ENCODE measurements around the gene LZTS2.

LZTS2 gene

DNA sequence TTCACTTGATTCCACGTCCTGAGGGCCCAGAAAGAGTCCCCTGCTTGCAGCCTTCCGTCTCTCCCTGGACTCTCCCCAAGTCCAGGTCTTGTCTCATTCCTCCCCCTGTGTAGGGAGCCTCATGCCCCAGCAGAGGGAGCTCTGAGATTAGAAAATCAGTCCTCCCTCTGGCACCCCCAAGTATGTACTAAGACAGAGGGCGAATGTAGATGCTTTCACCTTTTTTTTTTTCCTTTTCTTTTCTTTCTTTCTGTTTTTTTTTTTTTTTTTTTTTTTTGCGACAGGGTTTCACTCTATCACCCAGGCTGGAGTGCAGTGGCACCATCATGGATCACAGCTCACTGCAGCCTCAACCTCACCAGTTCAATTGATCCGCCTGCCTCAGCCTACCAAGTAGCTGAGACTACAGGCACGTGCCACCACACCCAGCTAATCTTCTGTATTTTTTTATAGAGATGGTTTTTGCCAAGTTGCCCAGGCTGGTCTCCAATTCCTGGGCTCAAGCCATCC lies 41.7 kb downstream of the LZTS2 start (continued):
- TF ChIP-seq, protein P1, sequence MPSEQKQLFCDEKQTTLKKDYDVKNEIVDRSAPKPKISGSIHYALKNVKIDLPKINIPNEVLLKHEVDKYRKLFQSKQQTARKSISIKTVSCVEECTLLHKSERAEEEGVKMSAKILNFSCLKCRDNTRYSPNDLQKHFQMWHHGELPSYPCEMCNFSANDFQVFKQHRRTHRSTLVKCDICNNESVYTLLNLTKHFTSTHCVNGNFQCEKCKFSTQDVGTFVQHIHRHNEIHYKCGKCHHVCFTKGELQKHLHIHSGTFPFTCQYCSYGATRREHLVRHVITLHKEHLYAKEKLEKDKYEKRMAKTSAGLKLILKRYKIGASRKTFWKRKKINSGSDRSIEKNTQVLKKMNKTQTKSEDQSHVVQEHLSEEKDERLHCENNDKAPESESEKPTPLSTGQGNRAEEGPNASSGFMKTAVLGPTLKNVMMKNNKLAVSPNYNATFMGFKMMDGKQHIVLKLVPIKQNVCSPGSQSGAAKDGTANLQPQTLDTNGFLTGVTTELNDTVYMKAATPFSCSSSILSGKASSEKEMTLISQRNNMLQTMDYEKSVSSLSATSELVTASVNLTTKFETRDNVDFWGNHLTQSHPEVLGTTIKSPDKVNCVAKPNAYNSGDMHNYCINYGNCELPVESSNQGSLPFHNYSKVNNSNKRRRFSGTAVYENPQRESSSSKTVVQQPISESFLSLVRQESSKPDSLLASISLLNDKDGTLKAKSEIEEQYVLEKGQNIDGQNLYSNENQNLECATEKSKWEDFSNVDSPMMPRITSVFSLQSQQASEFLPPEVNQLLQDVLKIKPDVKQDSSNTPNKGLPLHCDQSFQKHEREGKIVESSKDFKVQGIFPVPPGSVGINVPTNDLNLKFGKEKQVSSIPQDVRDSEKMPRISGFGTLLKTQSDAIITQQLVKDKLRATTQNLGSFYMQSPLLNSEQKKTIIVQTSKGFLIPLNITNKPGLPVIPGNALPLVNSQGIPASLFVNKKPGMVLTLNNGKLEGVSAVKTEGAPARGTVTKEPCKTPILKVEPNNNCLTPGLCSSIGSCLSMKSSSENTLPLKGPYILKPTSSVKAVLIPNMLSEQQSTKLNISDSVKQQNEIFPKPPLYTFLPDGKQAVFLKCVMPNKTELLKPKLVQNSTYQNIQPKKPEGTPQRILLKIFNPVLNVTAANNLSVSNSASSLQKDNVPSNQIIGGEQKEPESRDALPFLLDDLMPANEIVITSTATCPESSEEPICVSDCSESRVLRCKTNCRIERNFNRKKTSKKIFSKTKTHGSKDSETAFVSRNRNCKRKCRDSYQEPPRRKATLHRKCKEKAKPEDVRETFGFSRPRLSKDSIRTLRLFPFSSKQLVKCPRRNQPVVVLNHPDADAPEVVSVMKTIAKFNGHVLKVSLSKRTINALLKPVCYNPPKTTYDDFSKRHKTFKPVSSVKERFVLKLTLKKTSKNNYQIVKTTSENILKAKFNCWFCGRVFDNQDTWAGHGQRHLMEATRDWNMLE (tag by site-specific recombination; conservative IDR thresholded peaks at IDR 0.05; ENCODE audit: low read depth), result no peak
- TF ChIP-seq ZNF211 (tag by site-specific recombination; IDR thresholded peaks at IDR 0.05; ENCODE audit: low read depth) (no peak), ZNF677 (tag by site-specific recombination; IDR thresholded peaks at IDR 0.05) (no peak), ZNF501 (tag by site-specific recombination; IDR thresholded peaks at IDR 0.05) (no peak), REPIN1 (tag by site-specific recombination; IDR thresholded peaks at IDR 0.05; ENCODE audit: low read depth) (no peak), ZNF548 (tag by site-specific recombination; IDR thresholded peaks at IDR 0.05) (no peak), ZNF707 (tag by site-specific recombination; IDR thresholded peaks at IDR 0.05) (no peak), ZFHX2 (tag by site-specific recombination; conservative IDR thresholded peaks at IDR 0.05) (no peak), ZNF776 (tag by site-specific recombination; IDR thresholded peaks at IDR 0.05; ENCODE audit: borderline replicate concordance) (no peak), ZNF311 (tag by site-specific recombination; IDR thresholded peaks at IDR 0.05; ENCODE audit: borderline replicate concordance) (no peak), ZNF391 (tag by site-specific recombination; IDR thresholded peaks at IDR 0.05; ENCODE audit: borderline replicate concordance, low read depth) (no peak), ZNF510 (tag by site-specific recombination; IDR thresholded peaks at IDR 0.05; ENCODE audit: insufficient replicate concordance) (no peak), ZEB2 (tag by site-specific recombination; IDR thresholded peaks at IDR 0.05) (peak; percentile 53; the same call in 1 of the 2 replicates), ZNF174 (tag by site-specific recombination; IDR thresholded peaks at IDR 0.05) (no peak), SCRT2 (tag by site-specific recombination; IDR thresholded peaks at IDR 0.05) (no peak), ZNF514 (tag by site-specific recombination; IDR thresholded peaks at IDR 0.05) (no peak), WT1 (tag by site-specific recombination; IDR thresholded peaks at IDR 0.05) (no peak)
- TF ChIP-seq, protein P2, sequence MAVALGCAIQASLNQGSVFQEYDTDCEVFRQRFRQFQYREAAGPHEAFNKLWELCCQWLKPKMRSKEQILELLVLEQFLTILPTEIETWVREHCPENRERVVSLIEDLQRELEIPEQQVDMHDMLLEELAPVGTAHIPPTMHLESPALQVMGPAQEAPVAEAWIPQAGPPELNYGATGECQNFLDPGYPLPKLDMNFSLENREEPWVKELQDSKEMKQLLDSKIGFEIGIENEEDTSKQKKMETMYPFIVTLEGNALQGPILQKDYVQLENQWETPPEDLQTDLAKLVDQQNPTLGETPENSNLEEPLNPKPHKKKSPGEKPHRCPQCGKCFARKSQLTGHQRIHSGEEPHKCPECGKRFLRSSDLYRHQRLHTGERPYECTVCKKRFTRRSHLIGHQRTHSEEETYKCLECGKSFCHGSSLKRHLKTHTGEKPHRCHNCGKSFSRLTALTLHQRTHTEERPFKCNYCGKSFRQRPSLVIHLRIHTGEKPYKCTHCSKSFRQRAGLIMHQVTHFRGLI (tag by site-specific recombination; IDR thresholded peaks at IDR 0.05), result 0 out of 2 replicates have a peak, but pooled peaks have one; percentile 17
- TF ChIP-seq, protein P3, sequence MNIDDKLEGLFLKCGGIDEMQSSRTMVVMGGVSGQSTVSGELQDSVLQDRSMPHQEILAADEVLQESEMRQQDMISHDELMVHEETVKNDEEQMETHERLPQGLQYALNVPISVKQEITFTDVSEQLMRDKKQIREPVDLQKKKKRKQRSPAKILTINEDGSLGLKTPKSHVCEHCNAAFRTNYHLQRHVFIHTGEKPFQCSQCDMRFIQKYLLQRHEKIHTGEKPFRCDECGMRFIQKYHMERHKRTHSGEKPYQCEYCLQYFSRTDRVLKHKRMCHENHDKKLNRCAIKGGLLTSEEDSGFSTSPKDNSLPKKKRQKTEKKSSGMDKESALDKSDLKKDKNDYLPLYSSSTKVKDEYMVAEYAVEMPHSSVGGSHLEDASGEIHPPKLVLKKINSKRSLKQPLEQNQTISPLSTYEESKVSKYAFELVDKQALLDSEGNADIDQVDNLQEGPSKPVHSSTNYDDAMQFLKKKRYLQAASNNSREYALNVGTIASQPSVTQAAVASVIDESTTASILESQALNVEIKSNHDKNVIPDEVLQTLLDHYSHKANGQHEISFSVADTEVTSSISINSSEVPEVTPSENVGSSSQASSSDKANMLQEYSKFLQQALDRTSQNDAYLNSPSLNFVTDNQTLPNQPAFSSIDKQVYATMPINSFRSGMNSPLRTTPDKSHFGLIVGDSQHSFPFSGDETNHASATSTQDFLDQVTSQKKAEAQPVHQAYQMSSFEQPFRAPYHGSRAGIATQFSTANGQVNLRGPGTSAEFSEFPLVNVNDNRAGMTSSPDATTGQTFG (tag by site-specific recombination; IDR thresholded peaks at IDR 0.05; ENCODE audit: borderline replicate concordance), result no peak
- TF ChIP-seq, protein P4, sequence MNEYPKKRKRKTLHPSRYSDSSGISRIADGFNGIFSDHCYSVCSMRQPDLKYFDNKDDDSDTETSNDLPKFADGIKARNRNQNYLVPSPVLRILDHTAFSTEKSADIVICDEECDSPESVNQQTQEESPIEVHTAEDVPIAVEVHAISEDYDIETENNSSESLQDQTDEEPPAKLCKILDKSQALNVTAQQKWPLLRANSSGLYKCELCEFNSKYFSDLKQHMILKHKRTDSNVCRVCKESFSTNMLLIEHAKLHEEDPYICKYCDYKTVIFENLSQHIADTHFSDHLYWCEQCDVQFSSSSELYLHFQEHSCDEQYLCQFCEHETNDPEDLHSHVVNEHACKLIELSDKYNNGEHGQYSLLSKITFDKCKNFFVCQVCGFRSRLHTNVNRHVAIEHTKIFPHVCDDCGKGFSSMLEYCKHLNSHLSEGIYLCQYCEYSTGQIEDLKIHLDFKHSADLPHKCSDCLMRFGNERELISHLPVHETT (tag by site-specific recombination; IDR thresholded peaks at IDR 0.05), result no peak
- TF ChIP-seq, protein P5, sequence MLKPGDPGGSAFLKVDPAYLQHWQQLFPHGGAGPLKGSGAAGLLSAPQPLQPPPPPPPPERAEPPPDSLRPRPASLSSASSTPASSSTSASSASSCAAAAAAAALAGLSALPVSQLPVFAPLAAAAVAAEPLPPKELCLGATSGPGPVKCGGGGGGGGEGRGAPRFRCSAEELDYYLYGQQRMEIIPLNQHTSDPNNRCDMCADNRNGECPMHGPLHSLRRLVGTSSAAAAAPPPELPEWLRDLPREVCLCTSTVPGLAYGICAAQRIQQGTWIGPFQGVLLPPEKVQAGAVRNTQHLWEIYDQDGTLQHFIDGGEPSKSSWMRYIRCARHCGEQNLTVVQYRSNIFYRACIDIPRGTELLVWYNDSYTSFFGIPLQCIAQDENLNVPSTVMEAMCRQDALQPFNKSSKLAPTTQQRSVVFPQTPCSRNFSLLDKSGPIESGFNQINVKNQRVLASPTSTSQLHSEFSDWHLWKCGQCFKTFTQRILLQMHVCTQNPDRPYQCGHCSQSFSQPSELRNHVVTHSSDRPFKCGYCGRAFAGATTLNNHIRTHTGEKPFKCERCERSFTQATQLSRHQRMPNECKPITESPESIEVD (tag by site-specific recombination; IDR thresholded peaks at IDR 0.05), result no peak
- TF ChIP-seq, protein P6, sequence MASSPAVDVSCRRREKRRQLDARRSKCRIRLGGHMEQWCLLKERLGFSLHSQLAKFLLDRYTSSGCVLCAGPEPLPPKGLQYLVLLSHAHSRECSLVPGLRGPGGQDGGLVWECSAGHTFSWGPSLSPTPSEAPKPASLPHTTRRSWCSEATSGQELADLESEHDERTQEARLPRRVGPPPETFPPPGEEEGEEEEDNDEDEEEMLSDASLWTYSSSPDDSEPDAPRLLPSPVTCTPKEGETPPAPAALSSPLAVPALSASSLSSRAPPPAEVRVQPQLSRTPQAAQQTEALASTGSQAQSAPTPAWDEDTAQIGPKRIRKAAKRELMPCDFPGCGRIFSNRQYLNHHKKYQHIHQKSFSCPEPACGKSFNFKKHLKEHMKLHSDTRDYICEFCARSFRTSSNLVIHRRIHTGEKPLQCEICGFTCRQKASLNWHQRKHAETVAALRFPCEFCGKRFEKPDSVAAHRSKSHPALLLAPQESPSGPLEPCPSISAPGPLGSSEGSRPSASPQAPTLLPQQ (tag by site-specific recombination; IDR thresholded peaks at IDR 0.05), result no peak
- TF ChIP-seq, protein P7, sequence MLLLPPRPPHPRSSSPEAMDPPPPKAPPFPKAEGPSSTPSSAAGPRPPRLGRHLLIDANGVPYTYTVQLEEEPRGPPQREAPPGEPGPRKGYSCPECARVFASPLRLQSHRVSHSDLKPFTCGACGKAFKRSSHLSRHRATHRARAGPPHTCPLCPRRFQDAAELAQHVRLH (tag by site-specific recombination; IDR thresholded peaks at IDR 0.05), result no peak
- TF ChIP-seq, protein P8, sequence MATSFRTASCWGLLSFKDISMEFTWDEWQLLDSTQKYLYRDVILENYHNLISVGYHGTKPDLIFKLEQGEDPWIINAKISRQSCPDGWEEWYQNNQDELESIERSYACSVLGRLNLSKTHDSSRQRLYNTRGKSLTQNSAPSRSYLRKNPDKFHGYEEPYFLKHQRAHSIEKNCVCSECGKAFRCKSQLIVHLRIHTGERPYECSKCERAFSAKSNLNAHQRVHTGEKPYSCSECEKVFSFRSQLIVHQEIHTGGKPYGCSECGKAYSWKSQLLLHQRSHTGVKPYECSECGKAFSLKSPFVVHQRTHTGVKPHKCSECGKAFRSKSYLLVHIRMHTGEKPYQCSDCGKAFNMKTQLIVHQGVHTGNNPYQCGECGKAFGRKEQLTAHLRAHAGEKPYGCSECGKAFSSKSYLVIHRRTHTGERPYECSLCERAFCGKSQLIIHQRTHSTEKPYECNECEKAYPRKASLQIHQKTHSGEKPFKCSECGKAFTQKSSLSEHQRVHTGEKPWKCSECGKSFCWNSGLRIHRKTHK (tag by site-specific recombination; IDR thresholded peaks at IDR 0.05), result no peak
